HepG2 (cell line): ENCODE data around the gene SLC43A3. TPM values are rescaled to one million over a fixed set of nuclear protein-coding genes. Genes with fewer than 3 reads are reported as not detected.

Source experiments
- ATAC-seq: fragments of 200-7000 bp; cut with Tn5 transposase; 3 replicates; pipeline ENCODE4 v1.9.1; 2020; ENCODE audit warnings: mild to moderate bottlenecking, moderate library complexity
- BruUV-seq: library from RNA; stranded (reverse); fragments of 400-500 nt; replicated peaks from 2 replicates; lab custom pipeline; 2021; lab: Mats Ljungman, UMichigan
- CTCF ChIA-PET: fragments of 300-600 bp; formaldehyde crosslinking; extraction: SDS; loops from one replicate; lab custom pipeline; 2021; ENCODE audit warnings: low total read pairs, inconsistent platforms, low intra/inter-chr PET ratio; lab: Yijun Ruan, JAX
- POLR2A ChIA-PET: fragments of 350-600 bp; sonication (Branson Sonifier 250); formaldehyde crosslinking; loops from one replicate; lab custom pipeline; 2020; ENCODE audit warnings: antibody characterized with exemption, inconsistent platforms; lab: Yijun Ruan, JAX
- DNase-seq: peaks from one replicate; pipeline ENCODE4 v3.0.0-alpha.2; 2015; ENCODE audit warnings: low spot score
- FAIRE-seq: peaks from 3 replicates; lab custom pipeline; 2011; peaks lifted over from hg19 to GRCh38; lab: Jason Lieb, UNC
- H2AFZ ChIP-seq: one replicate; pipeline ENCODE4 v1.6.1; 2011; ENCODE audit warnings: low read length, inconsistent platforms
- H3K27ac ChIP-seq: fragments of 300-600 bp; 3 replicates; pipeline ENCODE4 v1.8.0; 2011; ENCODE audit warnings: mixed run types, mild to moderate bottlenecking, mixed read lengths, low read length, inconsistent platforms; ENCODE audit not compliant: insufficient read depth; ENCODE audit errors: extremely low read length
- H3K27me3 ChIP-seq, 2 experiments: fragments of 200-600 bp in 1 of 2; 2 replicates in 1 of 2; 3 replicates in 1 of 2; pipeline versions ENCODE4 v1.6.0 to v1.8.0; 2011; ENCODE audit warnings: low read length in 2 of 2, mild to moderate bottlenecking in 2 of 2, moderate library complexity in 2 of 2, inconsistent platforms in 1 of 2; ENCODE audit not compliant: insufficient read depth in 2 of 2, control insufficient read depth in 1 of 2
- H3K36me3 ChIP-seq, 2 experiments: fragments of 200-600 bp in 1 of 2; replicated peaks in 1 of 2; 2 replicates in 1 of 2; 3 replicates in 1 of 2; pipeline versions ENCODE4 v1.5.1 to v1.8.0; 2011; ENCODE audit warnings: low read length in 2 of 2, inconsistent platforms in 1 of 2; ENCODE audit not compliant: insufficient read depth in 2 of 2, control insufficient read depth in 1 of 2
- H3K4me1 ChIP-seq: 2 replicates; pipeline ENCODE4 v1.5.1; 2012; ENCODE audit warnings: low read length, inconsistent platforms; ENCODE audit not compliant: insufficient read depth
- H3K4me2 ChIP-seq: 2 replicates; pipeline ENCODE4 v1.6.0; 2011; ENCODE audit warnings: low read depth, low read length, inconsistent platforms
- H3K4me3 ChIP-seq, 3 experiments: fragments of 200-600 bp in 1 of 3; sonication (generic), shearing (Covaris generic) in 1 of 3; replicated peaks in 1 of 3; 2 replicates each; pipeline ENCODE4 v1.5.1; 2011 to 2016; ENCODE audit warnings: low read length in 3 of 3, inconsistent platforms in 2 of 3, low read depth in 2 of 3, mild to moderate bottlenecking in 2 of 3, control low read depth in 1 of 3, mixed read lengths in 1 of 3; ENCODE audit not compliant: insufficient read depth in 1 of 3
- H3K79me2 ChIP-seq: one replicate; pipeline ENCODE4 v1.6.1; 2011; ENCODE audit warnings: low read length, inconsistent platforms; ENCODE audit not compliant: insufficient read depth
- H3K9ac ChIP-seq: 2 replicates; pipeline ENCODE4 v1.6.0; 2011; ENCODE audit warnings: mild to moderate bottlenecking, low read depth, low read length, inconsistent platforms; ENCODE audit not compliant: insufficient read depth
- H3K9me3 ChIP-seq: 2 replicates; pipeline ENCODE4 v1.5.1; 2012; ENCODE audit warnings: mild to moderate bottlenecking, low read length
- H4K20me1 ChIP-seq: 2 replicates; pipeline ENCODE4 v1.6.0; 2011; ENCODE audit warnings: inconsistent platforms, mild to moderate bottlenecking, low read length, moderate library complexity; ENCODE audit not compliant: insufficient read depth
- BATF2 ChIP-seq: sonication (generic); formaldehyde crosslinking; IDR thresholded peaks from 2 replicates; pipeline ENCODE4 v1.8.0; 2022; ENCODE audit warnings: mild to moderate bottlenecking, missing genetic modification reagents, moderate library complexity
- BORCS8-MEF2B ChIP-seq: sonication (generic); formaldehyde crosslinking; IDR thresholded peaks from 2 replicates; pipeline ENCODE4 v1.8.0; 2022; ENCODE audit warnings: mild to moderate bottlenecking, missing genetic modification reagents
- CHD4 ChIP-seq: fragments of 200-600 bp; sonication (generic); IDR thresholded peaks from 2 replicates; pipeline ENCODE4 v1.7.0; 2017; ENCODE audit warnings: mild to moderate bottlenecking, low read length, borderline replicate concordance
- GABPB1 ChIP-seq: IDR thresholded peaks from 2 replicates; pipeline ENCODE4 v1.6.1; 2016; ENCODE audit warnings: mild to moderate bottlenecking, missing genetic modification reagents, moderate library complexity, missing compliant biosample characterization
- GATAD1 ChIP-seq: IDR thresholded peaks from 2 replicates; pipeline ENCODE4 v1.6.1; 2016; ENCODE audit warnings: missing genetic modification reagents, missing compliant biosample characterization
- HMGXB4 ChIP-seq, 2 experiments: sonication (generic) in 1 of 2; formaldehyde crosslinking in 1 of 2; IDR thresholded peaks; 2 replicates each; pipeline versions ENCODE4 v1.4.0 to v1.6.1; 2018 to 2020; ENCODE audit warnings: missing genetic modification reagents in 2 of 2, borderline replicate concordance in 1 of 2, low read depth in 1 of 2, mild to moderate bottlenecking in 1 of 2, missing biosample characterization in 1 of 2
- IRF2 ChIP-seq: IDR thresholded peaks from 2 replicates; pipeline ENCODE4 v1.6.1; 2018; ENCODE audit warnings: missing genetic modification reagents, missing compliant biosample characterization
- KLF6 ChIP-seq: IDR thresholded peaks from 2 replicates; pipeline ENCODE4 v1.8.0; 2016; ENCODE audit warnings: missing biosample characterization, missing genetic modification reagents
- LCORL ChIP-seq, 2 experiments: fragments of 450-650 bp in 1 of 2; sonication (generic) in 1 of 2; formaldehyde crosslinking in 1 of 2; IDR thresholded peaks; 2 replicates each; pipeline versions ENCODE4 v1.5.0 to v1.6.1; 2017 to 2020; ENCODE audit warnings: antibody characterized with exemption in 1 of 2, missing genetic modification reagents in 1 of 2
- NONO ChIP-seq, 2 experiments: fragments of 450-650 bp in 1 of 2; sonication (generic) in 1 of 2; formaldehyde crosslinking in 1 of 2; IDR thresholded peaks in 1 of 2; conservative IDR thresholded peaks in 1 of 2; 2 replicates each; pipeline versions ENCODE4 v1.6.1 to v1.8.0; 2017 to 2022; ENCODE audit warnings: mild to moderate bottlenecking in 1 of 2, missing genetic modification reagents in 1 of 2, moderate library complexity in 1 of 2
- STAG1 ChIP-seq: sonication (generic); formaldehyde crosslinking; IDR thresholded peaks from 2 replicates; pipeline ENCODE4 v1.4.0; 2020; ENCODE audit warnings: missing genetic modification reagents
- THAP11 ChIP-seq: IDR thresholded peaks from 2 replicates; pipeline ENCODE4 v1.6.1; 2016; ENCODE audit warnings: missing biosample characterization, missing genetic modification reagents
- ZFX ChIP-seq: sonication (generic); formaldehyde crosslinking; IDR thresholded peaks from 2 replicates; pipeline ENCODE4 v1.4.0; 2020; ENCODE audit warnings: mild to moderate bottlenecking, low read depth, missing genetic modification reagents, moderate library complexity
- ZNF501 ChIP-seq: sonication (generic); formaldehyde crosslinking; IDR thresholded peaks from 2 replicates; pipeline ENCODE4 v1.5.1; 2020; ENCODE audit warnings: mild to moderate bottlenecking, moderate library complexity, missing genetic modification reagents
- ZNF740 ChIP-seq: sonication (generic); formaldehyde crosslinking; IDR thresholded peaks from 2 replicates; pipeline ENCODE4 v1.4.0; 2020; ENCODE audit warnings: missing genetic modification reagents
- WGBS: methylation state at CpG from one replicate; pipeline ENCODE4 v1.1.6; 2017; ENCODE audit warnings: low lambda C conversion rate; 5-methylcytosine and 5-hydroxymethylcytosine counted together
- in situ Hi-C: cut with HindIII; loops from 2 replicates; pipeline ENCODE4 v1.10.0; 2017; ENCODE audit warnings: low pct_unique_long_range_greater_than_20kb; ENCODE audit not compliant: extremely low pct_ligation_motif_present
- intact Hi-C: fragments of 100-400 bp; cut with micrococcal nuclease; formaldehyde crosslinking; loops from one replicate; pipeline ENCODE4 v1.10.0; 2022; ENCODE audit not compliant: unreplicated experiment
- polyA plus RNA-seq, 8 experiments: library from polyadenylated mRNA; depleted of rRNA in 3 of 8; stranded (reverse) in 7 of 8; unstranded in 1 of 8; fragments of >200 nt; fragmentation: Illumina TruSeq in 4 of 8; extraction: Trizol in 4 of 8; gene quantifications; 2 replicates each; pipeline versions ENCODE4 v1.2.1 to v1.2.3, GENCODE V29; 2011 to 2016; ENCODE audit warnings: low read depth in 4 of 8, missing spikeins in 1 of 8, mixed read lengths in 1 of 8; ENCODE audit not compliant: insufficient read depth in 1 of 8
- total RNA-seq, 5 experiments: library from RNA; depleted of rRNA; stranded (reverse); fragments of >200 nt; fragmentation: Illumina TruSeq; extraction: Trizol; gene quantifications; 2 replicates each; pipeline ENCODE4 v1.2.3, GENCODE V29; 2016; ENCODE audit warnings: low read depth in 1 of 5
- TF ChIP-seq, protein P1 (sequence below): sonication (generic); formaldehyde crosslinking; IDR thresholded peaks from 2 replicates; pipeline ENCODE4 v1.5.1; 2020; ENCODE audit warnings: missing genetic modification reagents, mild to moderate bottlenecking, borderline replicate concordance

The SLC43A3 gene
- total and polyA plus RNA-seq, 2 of the 13 experiments (the other 11 are each of a cell fraction or from before 2014, with no cell fraction given): 2.6 TPM; not detected in 1

GRCh38 chr11:57458410-57459163 is 31.7 kb upstream of the SLC43A3 start:
- under 1% methylated on average over 24 of the region's 44 CpGs for WGBS
- in situ Hi-C loops (loop anchor here (5.0 to 10.0 kb wide), 2 partner anchors 111 to 186 kb away; partner anchors contain the start of gene YPEL4), intact Hi-C loops (no loop called here)
- DNase-seq (no peak), FAIRE-seq (no peak), ATAC-seq (peak; percentile 13)
- no peaks in the 10 kb centered on the region for H4K20me1 ChIP-seq
- peak overlapping the region; percentile 57 to 75 (median 66) for H3K4me3 ChIP-seq
- H3K4me1 ChIP-seq: peaks cover 64% of the 10 kb centered on the region
- no peak overlapping the region for H3K27ac ChIP-seq
- H3K27me3 ChIP-seq: peaks cover 3 to 14% of the 10 kb centered on the region in 2 experiments; a peak in 4 of 5 replicates
- H3K9me3 ChIP-seq: no peaks in the 10 kb centered on the region
- CTCF ChIA-PET: interaction anchor here (0.6 to 3.9 kb wide), 4 partner anchors 22 to 183 kb away, joined by 3 to 26 read pairs (median 10); no protein-coding TSS in a partner anchor
- no peaks in the 10 kb centered on the region for H3K36me3 ChIP-seq
- peak overlapping the region; percentile 34 for H2AFZ ChIP-seq
- POLR2A ChIA-PET: interaction anchor here (0.8 to 3.6 kb wide), 14 partner anchors 10 to 320 kb away, joined by 3 to 13 read pairs (median 4); partner anchors contain the start of gene SLC43A1
- H3K9ac ChIP-seq: peak overlapping the region; percentile 50; the same call in 1 of the 2 replicates
- BruUV-seq: no TSS peak
- H3K4me2 ChIP-seq: peak overlapping the region; percentile 96
- H3K79me2 ChIP-seq: no peaks in the 10 kb centered on the region
- peak; percentile 66 for TF ChIP-seq ZNF501
- peak; percentile 66 to 72 for TF ChIP-seq HMGXB4 (CRISPR knock-in tag; IDR thresholded peaks at IDR 0.05; ENCODE audit: borderline replicate concordance in 1 of 2, low read depth in 1 of 2)
- 0 out of 2 replicates have a peak, but pooled peaks have one; percentile 35 for TF ChIP-seq KLF6 (CRISPR knock-in tag)
- TF ChIP-seq NONO (IDR thresholded peaks at IDR 0.05): no peak
- 0 out of 2 replicates have a peak, but pooled peaks have one; percentile 24 for TF ChIP-seq NONO (CRISPR knock-in tag; conservative IDR thresholded peaks at IDR 0.05)
- 0 out of 2 replicates have a peak, but pooled peaks have one; percentile 44 for TF ChIP-seq CHD4
- TF ChIP-seq ZNF740: 0 out of 2 replicates have a peak, but pooled peaks have one; percentile 10
- 0 out of 2 replicates have a peak, but pooled peaks have one; percentile 21 for TF ChIP-seq THAP11 (CRISPR knock-in tag)
- peak; percentile 19; the same call in 1 of the 2 replicates for TF ChIP-seq GATAD1
- no peak for TF ChIP-seq LCORL (IDR thresholded peaks at IDR 0.05)
- peak; percentile 44; the same call in 1 of the 2 replicates for TF ChIP-seq LCORL (CRISPR knock-in tag; IDR thresholded peaks at IDR 0.05)
- TF ChIP-seq BATF2: peak; percentile 37; the same call in 1 of the 2 replicates
- peak; percentile 53 for TF ChIP-seq STAG1
- TF ChIP-seq, protein P1, sequence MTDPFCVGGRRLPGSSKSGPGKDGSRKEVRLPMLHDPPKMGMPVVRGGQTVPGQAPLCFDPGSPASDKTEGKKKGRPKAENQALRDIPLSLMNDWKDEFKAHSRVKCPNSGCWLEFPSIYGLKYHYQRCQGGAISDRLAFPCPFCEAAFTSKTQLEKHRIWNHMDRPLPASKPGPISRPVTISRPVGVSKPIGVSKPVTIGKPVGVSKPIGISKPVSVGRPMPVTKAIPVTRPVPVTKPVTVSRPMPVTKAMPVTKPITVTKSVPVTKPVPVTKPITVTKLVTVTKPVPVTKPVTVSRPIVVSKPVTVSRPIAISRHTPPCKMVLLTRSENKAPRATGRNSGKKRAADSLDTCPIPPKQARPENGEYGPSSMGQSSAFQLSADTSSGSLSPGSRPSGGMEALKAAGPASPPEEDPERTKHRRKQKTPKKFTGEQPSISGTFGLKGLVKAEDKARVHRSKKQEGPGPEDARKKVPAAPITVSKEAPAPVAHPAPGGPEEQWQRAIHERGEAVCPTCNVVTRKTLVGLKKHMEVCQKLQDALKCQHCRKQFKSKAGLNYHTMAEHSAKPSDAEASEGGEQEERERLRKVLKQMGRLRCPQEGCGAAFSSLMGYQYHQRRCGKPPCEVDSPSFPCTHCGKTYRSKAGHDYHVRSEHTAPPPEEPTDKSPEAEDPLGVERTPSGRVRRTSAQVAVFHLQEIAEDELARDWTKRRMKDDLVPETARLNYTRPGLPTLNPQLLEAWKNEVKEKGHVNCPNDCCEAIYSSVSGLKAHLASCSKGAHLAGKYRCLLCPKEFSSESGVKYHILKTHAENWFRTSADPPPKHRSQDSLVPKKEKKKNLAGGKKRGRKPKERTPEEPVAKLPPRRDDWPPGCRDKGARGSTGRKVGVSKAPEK (CRISPR knock-in tag): peak; percentile 86; the same call in 1 of the 2 replicates
- no peak for TF ChIP-seq IRF2 (CRISPR knock-in tag)
- peak; percentile 17; the same call in 1 of the 2 replicates for TF ChIP-seq GABPB1 (CRISPR knock-in tag)
- TF ChIP-seq BORCS8-MEF2B (CRISPR knock-in tag): no peak
- peak; percentile 49 for TF ChIP-seq ZFX (CRISPR knock-in tag)
